Liver (tissue), 3 donors: ENCODE data around the gene BCL3.

Source experiments
- EGR1 ChIP-seq, 2 donors: IDR thresholded peaks; 2 replicates each; pipeline ENCODE4 v1.6.1; 2016 to 2018; ENCODE audit warnings: antibody characterized with exemption in 2 of 2, low read depth in 2 of 2
- FOXA1 ChIP-seq: IDR thresholded peaks from 2 replicates; pipeline ENCODE4 v1.6.1; 2016; ENCODE audit warnings: antibody characterized with exemption
- HNF4A ChIP-seq, 2 donors: conservative IDR thresholded peaks; 2 replicates each; pipeline ENCODE4 v1.6.1; 2016; ENCODE audit warnings: antibody characterized with exemption in 2 of 2, mild to moderate bottlenecking in 2 of 2
- HNF4G ChIP-seq: IDR thresholded peaks from 2 replicates; pipeline ENCODE4 v1.6.1; 2016; ENCODE audit warnings: antibody characterized with exemption
- JUND ChIP-seq, 2 donors: IDR thresholded peaks; 2 replicates each; pipeline ENCODE4 v1.6.1; 2016; ENCODE audit warnings: antibody characterized with exemption in 2 of 2
- RAD21 ChIP-seq, 2 donors: IDR thresholded peaks; 2 replicates each; pipeline ENCODE4 v1.6.1; 2016; ENCODE audit warnings: antibody characterized with exemption in 2 of 2, mild to moderate bottlenecking in 2 of 2
- RXRA ChIP-seq, 2 donors: IDR thresholded peaks; 2 replicates each; pipeline ENCODE4 v1.6.1; 2017 to 2018; ENCODE audit warnings: antibody characterized with exemption in 2 of 2, mild to moderate bottlenecking in 1 of 2
- SP1 ChIP-seq: IDR thresholded peaks from 2 replicates; pipeline ENCODE4 v1.6.1; 2018; ENCODE audit warnings: antibody characterized with exemption, mild to moderate bottlenecking
- TAF1 ChIP-seq: conservative IDR thresholded peaks from 2 replicates; pipeline ENCODE4 v1.6.1; 2016; ENCODE audit warnings: antibody characterized with exemption, mild to moderate bottlenecking
- TF ChIP-seq, protein P1 (sequence below): fragments of 150-350 bp; IDR thresholded peaks from 2 replicates; pipeline ENCODE4 v1.5.1; 2017; ENCODE audit warnings: improper control_type of control experiment, low read depth, low read length; ENCODE audit not compliant: missing input control
- TF ChIP-seq, protein P2 (sequence below): IDR thresholded peaks from 2 replicates; pipeline ENCODE4 v1.6.1; 2016; ENCODE audit warnings: antibody characterized with exemption
- TF ChIP-seq, protein P3 (sequence below): IDR thresholded peaks from 2 replicates; pipeline ENCODE4 v1.6.1; 2016; ENCODE audit warnings: antibody characterized with exemption
- TF ChIP-seq, protein P4 (sequence below): IDR thresholded peaks from 2 replicates; pipeline ENCODE4 v1.6.1; 2016; ENCODE audit warnings: antibody characterized with exemption, mild to moderate bottlenecking
- TF ChIP-seq, protein P5 (sequence below): IDR thresholded peaks from 2 replicates; pipeline ENCODE4 v1.6.1; 2016; ENCODE audit warnings: antibody characterized with exemption
- donor health status: healthy.
- donor health status: healthy.

DNA sequence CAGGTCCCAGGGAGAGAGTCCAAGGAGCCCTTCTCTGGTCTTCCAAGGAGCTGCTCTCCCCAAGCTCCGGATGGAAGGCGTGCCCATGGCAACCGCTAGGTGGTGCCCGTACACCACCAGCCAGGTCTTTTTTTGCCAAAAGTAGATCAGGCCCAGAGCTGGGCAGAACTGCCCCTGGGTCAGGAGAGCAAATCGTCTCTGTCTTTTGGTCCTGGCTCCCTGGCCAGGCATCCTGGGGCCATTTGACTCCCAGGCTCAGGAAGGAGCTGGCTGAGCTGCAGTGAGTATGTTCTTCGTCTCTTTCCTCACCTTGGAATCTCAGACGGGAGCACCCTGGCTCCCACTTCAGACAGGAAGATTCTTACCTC lies 24.6 kb upstream of the BCL3 start:
- peak; percentile 61 to 76 for TF ChIP-seq RXRA (IDR thresholded peaks at IDR 0.05)
- no peak for TF ChIP-seq HNF4G
- TF ChIP-seq, protein P1, sequence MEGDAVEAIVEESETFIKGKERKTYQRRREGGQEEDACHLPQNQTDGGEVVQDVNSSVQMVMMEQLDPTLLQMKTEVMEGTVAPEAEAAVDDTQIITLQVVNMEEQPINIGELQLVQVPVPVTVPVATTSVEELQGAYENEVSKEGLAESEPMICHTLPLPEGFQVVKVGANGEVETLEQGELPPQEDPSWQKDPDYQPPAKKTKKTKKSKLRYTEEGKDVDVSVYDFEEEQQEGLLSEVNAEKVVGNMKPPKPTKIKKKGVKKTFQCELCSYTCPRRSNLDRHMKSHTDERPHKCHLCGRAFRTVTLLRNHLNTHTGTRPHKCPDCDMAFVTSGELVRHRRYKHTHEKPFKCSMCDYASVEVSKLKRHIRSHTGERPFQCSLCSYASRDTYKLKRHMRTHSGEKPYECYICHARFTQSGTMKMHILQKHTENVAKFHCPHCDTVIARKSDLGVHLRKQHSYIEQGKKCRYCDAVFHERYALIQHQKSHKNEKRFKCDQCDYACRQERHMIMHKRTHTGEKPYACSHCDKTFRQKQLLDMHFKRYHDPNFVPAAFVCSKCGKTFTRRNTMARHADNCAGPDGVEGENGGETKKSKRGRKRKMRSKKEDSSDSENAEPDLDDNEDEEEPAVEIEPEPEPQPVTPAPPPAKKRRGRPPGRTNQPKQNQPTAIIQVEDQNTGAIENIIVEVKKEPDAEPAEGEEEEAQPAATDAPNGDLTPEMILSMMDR, result peak; percentile 96
- TF ChIP-seq, protein P2, sequence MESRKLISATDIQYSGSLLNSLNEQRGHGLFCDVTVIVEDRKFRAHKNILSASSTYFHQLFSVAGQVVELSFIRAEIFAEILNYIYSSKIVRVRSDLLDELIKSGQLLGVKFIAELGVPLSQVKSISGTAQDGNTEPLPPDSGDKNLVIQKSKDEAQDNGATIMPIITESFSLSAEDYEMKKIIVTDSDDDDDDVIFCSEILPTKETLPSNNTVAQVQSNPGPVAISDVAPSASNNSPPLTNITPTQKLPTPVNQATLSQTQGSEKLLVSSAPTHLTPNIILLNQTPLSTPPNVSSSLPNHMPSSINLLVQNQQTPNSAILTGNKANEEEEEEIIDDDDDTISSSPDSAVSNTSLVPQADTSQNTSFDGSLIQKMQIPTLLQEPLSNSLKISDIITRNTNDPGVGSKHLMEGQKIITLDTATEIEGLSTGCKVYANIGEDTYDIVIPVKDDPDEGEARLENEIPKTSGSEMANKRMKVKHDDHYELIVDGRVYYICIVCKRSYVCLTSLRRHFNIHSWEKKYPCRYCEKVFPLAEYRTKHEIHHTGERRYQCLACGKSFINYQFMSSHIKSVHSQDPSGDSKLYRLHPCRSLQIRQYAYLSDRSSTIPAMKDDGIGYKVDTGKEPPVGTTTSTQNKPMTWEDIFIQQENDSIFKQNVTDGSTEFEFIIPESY, result no peak
- peak; percentile 95 for TF ChIP-seq TAF1
- TF ChIP-seq HNF4A (conservative IDR thresholded peaks at IDR 0.05), result peak; percentile 72 to 78
- TF ChIP-seq EGR1 (IDR thresholded peaks at IDR 0.05; ENCODE audit: low read depth in 2 of 2), result no peak
- TF ChIP-seq, protein P3, sequence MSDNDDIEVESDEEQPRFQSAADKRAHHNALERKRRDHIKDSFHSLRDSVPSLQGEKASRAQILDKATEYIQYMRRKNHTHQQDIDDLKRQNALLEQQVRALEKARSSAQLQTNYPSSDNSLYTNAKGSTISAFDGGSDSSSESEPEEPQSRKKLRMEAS, result peak; percentile 42
- peak; percentile 99 to 100 for TF ChIP-seq RAD21 (IDR thresholded peaks at IDR 0.05)
- peak; percentile 51 for TF ChIP-seq SP1
- TF ChIP-seq JUND (IDR thresholded peaks at IDR 0.05), result no peak
- TF ChIP-seq FOXA1, result peak; percentile 14
- TF ChIP-seq, protein P4, sequence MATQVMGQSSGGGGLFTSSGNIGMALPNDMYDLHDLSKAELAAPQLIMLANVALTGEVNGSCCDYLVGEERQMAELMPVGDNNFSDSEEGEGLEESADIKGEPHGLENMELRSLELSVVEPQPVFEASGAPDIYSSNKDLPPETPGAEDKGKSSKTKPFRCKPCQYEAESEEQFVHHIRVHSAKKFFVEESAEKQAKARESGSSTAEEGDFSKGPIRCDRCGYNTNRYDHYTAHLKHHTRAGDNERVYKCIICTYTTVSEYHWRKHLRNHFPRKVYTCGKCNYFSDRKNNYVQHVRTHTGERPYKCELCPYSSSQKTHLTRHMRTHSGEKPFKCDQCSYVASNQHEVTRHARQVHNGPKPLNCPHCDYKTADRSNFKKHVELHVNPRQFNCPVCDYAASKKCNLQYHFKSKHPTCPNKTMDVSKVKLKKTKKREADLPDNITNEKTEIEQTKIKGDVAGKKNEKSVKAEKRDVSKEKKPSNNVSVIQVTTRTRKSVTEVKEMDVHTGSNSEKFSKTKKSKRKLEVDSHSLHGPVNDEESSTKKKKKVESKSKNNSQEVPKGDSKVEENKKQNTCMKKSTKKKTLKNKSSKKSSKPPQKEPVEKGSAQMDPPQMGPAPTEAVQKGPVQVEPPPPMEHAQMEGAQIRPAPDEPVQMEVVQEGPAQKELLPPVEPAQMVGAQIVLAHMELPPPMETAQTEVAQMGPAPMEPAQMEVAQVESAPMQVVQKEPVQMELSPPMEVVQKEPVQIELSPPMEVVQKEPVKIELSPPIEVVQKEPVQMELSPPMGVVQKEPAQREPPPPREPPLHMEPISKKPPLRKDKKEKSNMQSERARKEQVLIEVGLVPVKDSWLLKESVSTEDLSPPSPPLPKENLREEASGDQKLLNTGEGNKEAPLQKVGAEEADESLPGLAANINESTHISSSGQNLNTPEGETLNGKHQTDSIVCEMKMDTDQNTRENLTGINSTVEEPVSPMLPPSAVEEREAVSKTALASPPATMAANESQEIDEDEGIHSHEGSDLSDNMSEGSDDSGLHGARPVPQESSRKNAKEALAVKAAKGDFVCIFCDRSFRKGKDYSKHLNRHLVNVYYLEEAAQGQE, result peak; percentile 83
- TF ChIP-seq, protein P5, sequence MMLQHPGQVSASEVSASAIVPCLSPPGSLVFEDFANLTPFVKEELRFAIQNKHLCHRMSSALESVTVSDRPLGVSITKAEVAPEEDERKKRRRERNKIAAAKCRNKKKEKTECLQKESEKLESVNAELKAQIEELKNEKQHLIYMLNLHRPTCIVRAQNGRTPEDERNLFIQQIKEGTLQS, result no peak
